ENCODE measurements around the gene SVIL.
"Not testable (repeated sequence)": the region's sequence is repeated elsewhere in the genome, so short reads cannot be mapped to it uniquely, and the experiment has no call there.

SVIL gene

GRCh38 chr10:29452546-29452945, 182.2 kb downstream of the SVIL start:
- DNase-seq (ENCODE audit: low spot score), result no peak

GRCh38 chr10:29451946-29452345, 182.8 kb downstream of the SVIL start:
- DNase-seq (ENCODE audit: low spot score), result no peak

DNA sequence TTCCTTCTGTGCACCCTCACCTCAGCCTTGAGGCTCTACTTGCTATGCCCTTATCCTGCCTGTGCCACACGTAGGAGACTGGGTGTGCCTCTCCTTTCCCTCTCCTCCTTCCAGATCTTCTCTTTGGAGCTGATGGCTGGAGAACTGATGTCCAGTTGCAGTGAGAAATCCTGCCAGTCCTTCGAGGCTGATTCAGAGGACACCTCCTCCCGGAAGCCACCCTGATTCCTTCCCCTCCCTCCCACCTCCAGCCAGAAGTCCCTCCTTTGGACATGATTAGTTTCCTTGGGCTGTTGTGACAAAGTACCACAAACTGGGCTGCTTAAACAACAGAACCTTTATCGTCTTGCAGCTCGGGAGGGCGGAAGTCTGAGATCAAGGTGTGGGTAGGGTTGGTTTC, 184.4 kb downstream of the SVIL start:
- no peak for DNase-seq (ENCODE audit: low spot score)

DNA sequence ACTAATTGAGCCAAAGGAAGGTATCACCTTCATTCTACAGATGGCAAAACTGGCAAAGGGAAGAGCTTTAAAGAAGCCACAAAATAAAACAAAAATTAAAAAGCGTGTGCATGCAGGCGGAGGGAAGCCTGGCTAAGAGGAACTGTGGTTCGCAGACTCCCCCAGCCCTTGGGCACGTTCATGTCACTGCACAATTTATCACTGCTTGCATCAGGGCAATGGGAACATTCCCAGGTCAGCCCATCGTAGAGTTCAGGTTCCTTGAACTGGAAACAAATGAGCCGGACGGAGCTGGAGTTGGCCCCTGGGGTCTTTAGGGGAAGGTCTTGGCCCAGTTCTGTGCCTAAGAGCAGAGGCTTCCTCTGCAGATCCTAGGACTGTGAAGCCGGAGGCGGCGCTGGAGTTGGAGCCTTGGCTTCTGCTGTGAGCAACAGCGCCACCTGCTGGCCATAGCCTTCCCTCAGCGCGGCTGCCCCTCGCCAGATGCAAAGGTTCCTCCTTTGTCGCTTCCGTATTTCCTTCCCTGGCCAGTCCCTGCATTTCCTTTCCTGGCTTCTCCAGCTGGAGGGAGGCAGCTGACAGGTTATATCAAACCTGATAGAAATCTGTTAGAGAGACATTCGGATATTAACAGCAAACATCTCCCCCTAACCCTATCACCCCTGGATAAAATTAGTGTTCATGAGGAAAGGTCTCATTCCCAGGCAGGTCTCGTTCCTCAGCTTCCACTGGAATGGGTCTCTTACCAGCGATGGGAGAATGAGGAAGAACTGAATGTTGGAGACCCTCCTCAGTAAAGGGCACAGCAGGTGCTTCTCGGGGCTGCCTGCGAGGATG, 185.8 kb downstream of the SVIL start:
- DNase-seq (ENCODE audit: low spot score), result peak; percentile 77

DNA sequence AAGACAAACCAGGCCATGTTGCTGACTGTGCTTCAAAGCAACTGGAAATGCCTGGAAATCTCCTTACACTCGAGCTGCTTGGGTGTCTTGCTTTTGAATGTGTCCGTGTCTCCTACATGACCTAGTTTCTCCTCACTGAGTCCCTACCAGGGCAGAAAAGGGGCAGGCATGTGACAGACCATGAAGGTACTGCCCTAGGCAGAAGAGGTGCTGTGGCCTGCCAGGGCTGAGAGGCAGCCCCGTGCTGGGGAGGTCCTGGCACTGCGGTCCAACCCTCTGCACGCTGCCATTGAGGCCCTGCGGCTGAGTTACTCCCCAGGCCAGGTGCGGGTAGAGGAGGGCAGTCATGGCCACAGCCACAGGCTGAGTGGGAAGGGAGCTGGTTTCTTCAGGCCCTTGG, 186.6 kb downstream of the SVIL start:
- no peak for DNase-seq (ENCODE audit: low spot score)

DNA sequence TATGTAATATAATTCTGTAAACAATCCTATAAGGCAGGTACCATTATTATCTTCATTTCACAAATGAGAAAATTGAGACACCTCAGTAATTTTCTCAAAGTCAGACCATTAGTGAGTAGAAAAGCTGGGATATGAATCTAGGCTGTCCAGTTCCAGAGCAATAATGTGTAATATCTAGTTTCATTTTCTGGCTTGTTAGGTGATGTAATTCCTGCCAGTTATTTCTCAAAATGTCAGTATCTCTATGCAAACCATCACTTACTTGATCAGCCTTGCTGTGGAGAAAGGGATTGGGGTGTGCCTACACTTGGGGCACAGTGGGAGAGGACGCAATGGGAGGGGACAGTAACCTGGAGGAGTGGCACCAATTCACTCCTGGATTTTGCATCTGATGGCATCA, 188.4 kb downstream of the SVIL start:
- DNase-seq (ENCODE audit: low spot score), result peak; percentile 37

- DNase-seq (ENCODE audit: low spot score), result no peak
Observed at GRCh38 chr10:29443745-29444523, 190.8 kb downstream of the SVIL start.

DNA sequence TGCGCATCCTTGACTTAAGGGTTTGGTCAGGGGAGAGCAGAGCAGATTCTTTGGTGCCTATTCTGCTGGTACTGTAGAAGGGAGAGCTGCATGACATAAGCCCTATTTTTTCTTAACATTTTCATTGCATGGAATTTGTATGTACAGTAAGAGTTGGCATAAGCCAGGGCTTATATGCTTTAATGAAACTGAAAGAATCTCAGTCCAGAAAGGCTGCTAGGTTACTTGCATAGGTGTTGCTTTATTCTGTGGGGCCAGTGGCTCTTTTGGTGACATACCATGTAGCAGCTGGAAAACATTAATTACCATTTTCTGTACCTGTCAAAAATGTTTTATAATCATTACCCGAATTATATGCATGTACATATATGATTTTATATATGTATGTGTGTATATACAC, 193.8 kb downstream of the SVIL start:
- no peak for DNase-seq (ENCODE audit: low spot score)

- DNase-seq (ENCODE audit: low spot score), result not testable (repeated sequence)
Observed at GRCh38 chr10:29439005-29439404, 195.8 kb downstream of the SVIL start.

DNA sequence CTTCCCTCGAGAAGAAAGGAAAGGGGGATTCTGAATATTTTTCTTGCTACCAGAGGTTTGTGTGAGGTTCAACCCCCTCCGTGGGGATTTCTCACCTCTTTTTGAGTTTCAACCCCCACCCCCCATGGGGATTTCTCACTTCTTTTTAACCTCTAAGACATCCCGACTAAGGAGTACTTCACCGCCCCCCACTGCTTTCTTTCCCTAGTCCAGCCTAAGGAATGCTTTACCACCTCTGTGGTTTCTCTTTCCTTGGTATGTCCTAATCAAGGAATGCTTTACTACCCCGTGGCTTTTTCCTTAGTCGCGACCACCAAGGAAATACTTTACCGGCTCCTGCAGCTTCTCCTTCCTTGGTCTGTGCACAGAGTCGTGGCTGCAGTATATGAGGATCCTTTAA, 196.5 kb downstream of the SVIL start:
- DNase-seq (ENCODE audit: low spot score), result no peak

DNA sequence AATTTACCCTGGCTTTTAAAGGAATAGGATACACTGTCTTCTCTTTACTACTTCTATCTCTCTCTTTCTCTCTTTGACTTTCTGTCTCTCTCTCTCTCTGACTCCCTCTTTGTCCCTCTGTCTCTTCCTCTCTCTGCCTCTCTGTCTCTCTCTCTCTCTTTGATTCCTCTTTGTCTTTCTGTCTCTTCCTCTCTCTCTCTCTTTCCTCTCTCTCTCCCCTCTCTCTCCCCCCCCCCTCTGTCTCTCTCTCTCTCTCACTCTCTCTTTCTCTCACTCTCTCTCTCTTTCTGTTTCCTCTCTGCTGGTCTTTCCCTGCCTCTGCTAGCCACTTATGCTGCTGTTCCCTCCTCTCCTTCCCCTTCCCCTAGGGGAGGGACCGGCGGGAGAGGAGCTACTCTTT, 196.9 kb downstream of the SVIL start:
- no peak for DNase-seq (ENCODE audit: low spot score)

DNA sequence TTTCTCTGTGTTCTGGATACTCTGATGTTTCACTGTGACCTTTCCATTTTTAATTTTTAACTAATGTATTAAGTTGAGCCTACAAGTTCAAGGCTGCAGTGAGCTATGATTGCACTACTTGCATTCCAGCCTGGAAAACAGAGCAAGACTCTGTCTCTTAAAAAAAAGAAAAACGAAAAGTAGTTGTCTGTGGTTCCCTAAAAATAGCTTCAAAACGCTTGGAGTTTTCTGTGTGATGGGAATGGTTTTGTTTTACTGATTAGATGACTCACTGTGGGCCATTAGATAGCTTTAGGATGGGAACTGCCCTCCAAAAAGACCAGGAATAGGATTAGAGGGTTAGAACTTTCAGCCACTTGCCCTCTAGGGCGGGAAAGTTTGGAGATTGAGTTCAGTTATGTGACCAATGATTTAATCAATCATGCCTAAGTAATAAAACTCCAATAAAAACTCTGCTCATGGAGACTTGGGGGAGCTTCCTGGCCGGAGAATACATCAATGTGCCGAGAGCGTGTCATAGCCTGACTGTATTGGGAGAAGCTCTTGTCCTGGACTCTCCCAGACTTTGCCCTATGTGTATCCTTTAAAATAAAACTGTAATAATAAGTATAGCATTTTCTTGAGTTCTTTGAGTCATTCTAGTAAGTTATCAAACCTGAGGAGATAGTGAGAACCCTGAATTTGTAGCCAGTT, 198.8 kb downstream of the SVIL start:
- DNase-seq (ENCODE audit: low spot score), result peak; percentile 27

- DNase-seq (ENCODE audit: low spot score), result no peak
Observed at GRCh38 chr10:29434111-29434510, 200.7 kb downstream of the SVIL start.

GRCh38 chr10:29431711-29432110, 203.1 kb downstream of the SVIL start:
- DNase-seq (ENCODE audit: low spot score), result no peak

GRCh38 chr10:29430101-29430500, 204.7 kb downstream of the SVIL start:
- DNase-seq (ENCODE audit: low spot score), result no peak

- DNase-seq (ENCODE audit: low spot score), result no peak
Observed at GRCh38 chr10:29428486-29428885, 206.3 kb downstream of the SVIL start.

DNA sequence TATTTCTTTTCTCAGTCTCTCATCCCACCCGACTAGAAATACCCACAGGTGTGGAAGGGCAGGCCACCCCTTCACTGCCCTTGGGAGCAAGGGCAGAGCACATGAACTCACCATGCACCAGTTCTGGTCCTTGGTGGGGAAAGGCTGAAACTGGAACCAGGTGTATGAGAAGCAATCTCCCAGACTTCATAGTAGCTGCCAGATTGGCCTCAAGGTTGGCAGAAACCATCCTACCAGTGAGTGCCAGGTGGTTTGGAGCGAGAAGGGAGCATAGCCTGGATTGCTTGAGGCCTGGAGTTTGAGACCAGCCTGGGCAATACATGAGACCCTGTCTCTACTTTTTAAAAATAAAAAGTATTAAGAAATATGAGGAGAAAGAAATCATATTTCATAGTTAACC, 207.1 kb downstream of the SVIL start:
- no peak for DNase-seq (ENCODE audit: low spot score)

DNA sequence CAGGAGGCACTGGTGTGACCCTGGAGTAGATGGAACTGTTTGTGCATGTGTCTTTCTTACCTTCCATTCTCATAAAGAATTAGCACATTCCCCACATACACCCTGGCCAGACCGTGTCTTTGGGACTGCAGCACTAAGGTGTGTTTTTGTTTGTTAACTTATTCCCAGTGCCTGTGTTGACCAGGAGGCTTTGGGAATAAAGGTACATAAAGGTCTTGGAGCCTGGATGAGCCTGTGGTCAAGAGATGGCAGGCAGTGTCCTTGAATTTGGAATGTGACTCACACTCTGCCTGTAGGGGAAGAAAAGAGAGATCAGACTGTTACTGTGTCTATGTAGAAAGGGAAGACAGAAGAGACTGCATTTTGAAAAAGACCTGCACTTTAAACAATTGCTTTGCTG, 208.4 kb downstream of the SVIL start:
- DNase-seq (ENCODE audit: low spot score), result no peak

DNA sequence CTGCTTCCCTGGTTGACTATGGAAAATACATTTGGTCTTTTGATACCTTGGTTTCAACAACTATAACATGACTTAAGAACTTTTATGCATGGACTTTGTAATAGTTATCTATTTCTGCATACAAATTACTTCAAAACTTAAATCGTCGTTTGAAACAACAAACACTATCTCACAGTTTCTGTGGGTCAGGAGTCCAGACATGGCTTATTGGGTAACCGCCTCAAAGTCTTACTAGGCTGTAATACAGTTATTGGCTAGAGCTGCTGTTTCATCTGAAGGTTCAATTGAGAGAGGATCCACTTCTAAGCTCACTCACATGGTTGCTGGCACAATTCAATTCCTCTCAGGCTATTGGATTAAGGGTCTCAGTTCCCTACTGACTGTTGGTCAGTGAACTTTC, 210.8 kb downstream of the SVIL start:
- DNase-seq (ENCODE audit: low spot score), result no peak

- DNase-seq (ENCODE audit: low spot score), result no peak
Observed at GRCh38 chr10:29420744-29421143, 214.0 kb downstream of the SVIL start.

GRCh38 chr10:29417324-29417723, 217.4 kb downstream of the SVIL start:
- no peak for DNase-seq (ENCODE audit: low spot score)

DNA sequence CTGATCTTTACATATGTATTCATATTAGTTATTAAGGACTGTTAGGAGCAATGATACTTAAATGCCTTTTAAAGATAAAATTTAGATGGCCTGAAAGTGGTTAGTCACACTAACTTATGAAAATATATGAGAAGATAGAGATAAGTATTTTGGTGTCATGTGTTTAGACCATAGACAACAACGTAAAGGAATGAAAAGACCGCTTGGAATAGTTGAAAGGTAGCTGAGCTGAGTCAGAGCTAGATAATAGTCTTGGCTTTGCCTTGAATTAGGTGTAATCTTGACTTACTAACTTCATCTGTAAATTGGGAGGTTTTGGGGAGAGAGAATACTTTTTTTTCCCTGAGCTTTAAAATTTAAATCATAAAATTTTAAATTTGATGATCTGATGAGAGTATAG, 218.9 kb downstream of the SVIL start:
- no peak for DNase-seq (ENCODE audit: low spot score)

- DNase-seq (ENCODE audit: low spot score), result no peak
Observed at GRCh38 chr10:29414501-29414900, 220.3 kb downstream of the SVIL start.
